ENCODE data around the gene PIGN. TPM values are rescaled to one million over a fixed set of nuclear protein-coding genes. Genes with fewer than 3 reads are reported as not detected.

The PIGN gene
- polyA plus RNA-seq, 1 donor from 2014 or later, result 8.7 TPM

GRCh38 chr18:62044490-62045000 is 142.3 kb downstream of the PIGN start:
- Histone ChIP-seq H3K4me3 (ENCODE audit: low read length) (no peak overlapping the region), H3K79me2 (replicated peaks; ENCODE audit: insufficient read depth, low read length) (no peaks in the 10 kb centered on the region), H3K9me2 (ENCODE audit: insufficient read depth, low read length) (no peaks in the 10 kb centered on the region), H3K9me3 (ENCODE audit: low read length) (no peaks in the 10 kb centered on the region), H4K20me1 (ENCODE audit: insufficient read depth) (no peaks in the 10 kb centered on the region), H2AFZ (ENCODE audit: low read depth, low read length) (no peak overlapping the region), H3K27me3 (ENCODE audit: insufficient read depth, low read depth, low read length) (no peaks in the 10 kb centered on the region), H3K27ac (ENCODE audit: low read length) (no peak overlapping the region), H3K36me3 (ENCODE audit: insufficient read depth, low read length) (no peaks in the 10 kb centered on the region), H3K9ac (ENCODE audit: low read length) (no peak overlapping the region), H3K4me2 (ENCODE audit: low read length) (no peak overlapping the region), H3F3A (ENCODE audit: insufficient read depth, low read length, poor library complexity, severe bottlenecking) (no peaks in the 10 kb centered on the region)
- TF ChIP-seq REST (IDR thresholded peaks at IDR 0.05; ENCODE audit: borderline replicate concordance) (no peak), CTCF (IDR thresholded peaks at IDR 0.05; ENCODE audit: poor library complexity, severe bottlenecking) (no peak)

GRCh38 chr18:62037989-62038778 is 148.7 kb downstream of the PIGN start:
- no peak for TF ChIP-seq TAF1 (IDR thresholded peaks at IDR 0.05; ENCODE audit: low read depth)
- TF ChIP-seq EZH2 (IDR thresholded peaks at IDR 0.05; ENCODE audit: borderline replicate concordance, insufficient read depth, low read length, poor library complexity, severe bottlenecking), result no peak
- TF ChIP-seq CTCF (IDR thresholded peaks at IDR 0.05; ENCODE audit: poor library complexity, severe bottlenecking), result no peak
- TF ChIP-seq RAD21 (conservative IDR thresholded peaks at IDR 0.05), result no peak
- no peak for TF ChIP-seq POLR2AphosphoS5 (IDR thresholded peaks at IDR 0.05)
- TF ChIP-seq MXI1 (conservative IDR thresholded peaks at IDR 0.05; ENCODE audit: poor library complexity, severe bottlenecking), result no peak
- no peak for TF ChIP-seq REST (IDR thresholded peaks at IDR 0.05; ENCODE audit: borderline replicate concordance)
- Histone ChIP-seq H3K27me3 (ENCODE audit: insufficient read depth, low read depth, low read length) (no peaks in the 10 kb centered on the region), H3K9me3 (ENCODE audit: low read length) (no peaks in the 10 kb centered on the region), H3K27ac (ENCODE audit: low read length) (no peak overlapping the region), H3K79me2 (replicated peaks; ENCODE audit: insufficient read depth, low read length) (no peaks in the 10 kb centered on the region), H3K9ac (ENCODE audit: low read length) (no peak overlapping the region), H3F3A (ENCODE audit: insufficient read depth, low read length, poor library complexity, severe bottlenecking) (no peaks in the 10 kb centered on the region), H3K36me3 (ENCODE audit: insufficient read depth, low read length) (no peaks in the 10 kb centered on the region), H4K20me1 (ENCODE audit: insufficient read depth) (no peaks in the 10 kb centered on the region), H3K4me3 (ENCODE audit: low read length) (no peak overlapping the region), H3K9me2 (ENCODE audit: insufficient read depth, low read length) (no peaks in the 10 kb centered on the region), H2AFZ (ENCODE audit: low read depth, low read length) (no peak overlapping the region), H3K4me2 (ENCODE audit: low read length) (no peak overlapping the region)

Measured in neural cell (in vitro differentiated cells).